GM19193 (cell line): ENCODE measurements around the gene POMGNT2.

Experiments used
- POLR2A ChIP-seq: IDR thresholded peaks from 4 replicates; pipeline ENCODE4 v1.6.1; 2011; ENCODE audit not compliant: insufficient read depth, insufficient read length; ENCODE audit errors: extremely low read depth

POMGNT2 gene

DNA sequence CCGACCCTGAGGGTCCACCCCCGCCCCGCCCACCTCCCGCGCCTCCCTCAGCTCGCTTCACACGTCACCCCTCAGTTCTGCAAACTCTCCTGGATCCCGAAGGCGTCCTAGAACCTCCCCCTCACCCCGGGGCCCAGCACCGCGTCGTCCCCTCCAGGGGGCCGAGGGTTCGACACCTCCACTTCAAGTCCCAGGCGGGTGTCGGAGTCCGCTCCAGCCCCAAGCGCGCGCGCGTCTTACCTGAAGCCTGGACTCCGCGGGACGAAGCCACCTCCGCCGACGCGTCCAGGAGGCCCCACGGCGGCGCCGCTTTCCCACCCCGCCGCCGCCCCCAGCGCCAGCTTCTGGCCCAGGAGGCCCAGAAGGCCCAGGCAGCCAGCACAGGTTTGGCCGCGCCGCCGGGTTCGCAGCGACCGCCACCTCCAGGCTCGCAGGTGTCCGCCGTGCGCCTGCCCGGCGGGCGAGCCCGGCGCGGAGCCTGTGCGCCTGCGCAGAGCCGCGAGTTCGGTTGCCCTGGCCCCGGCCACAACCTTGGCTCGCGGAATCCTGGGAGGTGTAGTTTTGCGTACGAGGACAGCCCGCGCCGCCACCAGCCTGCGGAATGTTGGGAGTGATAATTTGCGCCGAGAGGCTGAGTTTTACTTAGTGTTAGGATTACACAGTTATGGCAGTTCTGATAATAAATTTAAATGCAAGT, at the start of gene POMGNT2:
Gene POMGNT2, minus strand, starts transcription at position 484 of the 697 bp plus-strand sequence. CDS start 24,648 bp downstream, outside the sequence.
- no peak for TF ChIP-seq POLR2A

DNA sequence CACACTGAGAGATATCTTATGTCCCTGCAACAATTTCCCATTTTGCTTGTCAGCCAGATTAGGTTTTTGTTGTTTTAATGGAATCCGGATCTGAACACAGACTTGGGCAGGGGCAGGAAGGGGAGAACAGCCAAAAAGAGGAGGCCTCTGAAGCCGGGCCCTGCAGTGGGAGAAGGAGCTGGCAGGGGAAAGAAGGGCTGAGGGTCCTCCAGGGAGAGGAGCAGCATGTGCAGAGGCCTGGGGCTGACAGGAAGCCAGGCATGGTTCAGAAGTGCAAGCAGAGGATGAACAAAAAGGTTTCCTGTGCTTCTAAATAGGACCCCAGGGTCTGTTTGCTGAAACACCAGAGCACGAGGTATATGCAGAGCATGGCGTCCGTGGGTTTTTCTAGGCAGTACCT, 49.1 kb upstream of the POMGNT2 start:
- no peak for TF ChIP-seq POLR2A

DNA sequence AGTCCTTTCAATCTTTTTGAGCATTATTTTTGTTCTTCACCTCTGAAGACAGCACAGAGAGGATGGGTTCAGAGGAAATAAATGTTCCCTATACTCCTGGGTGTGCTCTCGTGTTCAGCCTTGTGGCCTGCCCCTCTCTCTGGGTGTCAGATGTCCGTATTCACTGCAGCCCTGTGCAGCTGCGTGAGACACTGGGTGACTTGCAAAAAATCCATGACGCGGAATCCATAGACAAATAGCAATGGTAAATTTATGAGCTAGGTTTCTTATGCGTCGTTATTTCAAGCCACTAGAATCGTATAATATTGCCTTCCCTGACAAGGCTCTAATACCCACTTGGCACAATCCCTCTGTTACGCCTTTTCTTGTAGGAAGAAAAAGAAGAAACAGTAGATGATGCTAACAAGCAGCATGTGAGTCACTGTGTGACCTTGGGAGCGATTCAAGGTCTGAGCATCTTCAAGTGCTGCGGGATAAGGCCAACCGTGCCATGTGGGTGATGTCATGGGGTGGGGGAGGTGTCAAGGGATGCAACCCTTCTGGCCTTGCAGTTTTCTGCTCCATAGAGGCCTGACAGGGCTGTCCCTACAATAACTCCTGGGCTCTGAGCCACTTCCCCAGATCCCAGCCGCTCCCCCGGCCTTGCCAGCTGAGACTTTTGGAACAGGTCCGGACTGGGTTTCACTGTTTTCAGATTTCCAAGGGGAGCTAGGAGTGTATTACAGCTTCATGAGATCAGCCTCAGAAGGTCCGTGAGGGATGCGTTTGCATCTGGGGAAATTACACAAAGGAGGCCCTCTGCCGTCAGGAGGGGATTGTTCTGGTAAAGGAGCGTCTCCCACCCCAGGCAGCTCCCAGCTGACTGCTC, 47.6 kb upstream of the POMGNT2 start:
- TF ChIP-seq POLR2A = no peak

DNA sequence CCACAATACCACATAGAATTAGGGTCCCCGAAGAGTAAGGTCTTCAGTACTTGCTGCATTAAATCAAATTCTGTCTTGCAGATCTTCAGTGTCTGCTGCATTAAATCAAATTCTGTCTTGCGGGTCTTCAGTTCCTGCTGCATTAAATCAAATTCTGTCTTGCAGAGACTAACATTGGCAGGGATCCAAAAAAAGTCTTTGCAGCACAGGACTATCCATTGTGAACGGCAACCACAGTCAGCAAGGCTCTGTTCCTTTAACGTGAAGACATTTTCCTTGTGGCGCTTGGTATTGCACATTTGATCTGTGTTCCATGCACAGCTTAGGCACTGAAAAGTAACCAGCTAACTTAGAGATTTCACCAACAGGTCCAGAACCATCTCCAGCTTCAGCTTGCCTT, 46.8 kb upstream of the POMGNT2 start:
- no peak for TF ChIP-seq POLR2A

DNA sequence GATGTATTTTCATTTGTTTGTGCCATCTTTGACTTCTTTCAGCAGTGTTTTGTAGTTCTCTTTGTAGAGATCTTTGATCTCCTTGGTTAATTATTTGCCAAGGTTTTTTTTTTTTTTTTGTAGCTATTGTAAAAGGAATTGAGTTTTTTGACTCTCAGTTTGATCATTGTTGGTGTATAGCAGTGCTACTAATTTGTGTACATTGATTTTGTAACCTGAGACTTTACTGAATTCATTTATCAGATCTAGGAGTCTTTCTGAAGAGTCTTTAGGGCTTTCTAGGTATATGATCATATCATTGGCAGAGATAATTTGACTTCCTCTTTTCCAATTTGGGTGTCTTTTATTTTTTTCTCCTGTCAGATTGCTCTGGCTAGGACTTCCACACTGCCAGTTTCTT, 42.2 kb upstream of the POMGNT2 start:
- no peak for TF ChIP-seq POLR2A

DNA sequence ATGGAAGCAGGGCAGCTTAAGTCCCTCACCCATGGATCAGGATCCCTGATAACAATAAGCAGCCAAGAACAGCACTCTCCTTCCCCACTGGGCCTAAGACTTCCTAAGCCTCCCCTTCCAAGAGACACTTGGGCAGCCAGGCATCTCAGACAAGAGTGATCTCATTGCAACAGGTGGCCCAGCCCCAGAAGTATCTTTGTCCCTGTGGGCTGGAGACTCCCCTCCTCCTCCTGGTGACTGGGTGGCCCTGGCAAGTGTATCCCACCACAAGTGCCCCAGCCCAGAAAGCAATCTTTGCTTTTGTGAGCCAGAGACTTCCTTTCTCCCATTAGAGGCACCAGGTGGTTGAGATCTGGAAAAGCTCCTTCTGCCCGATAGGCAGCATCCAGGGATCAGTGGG, 40.7 kb upstream of the POMGNT2 start:
- no peak for TF ChIP-seq POLR2A

DNA sequence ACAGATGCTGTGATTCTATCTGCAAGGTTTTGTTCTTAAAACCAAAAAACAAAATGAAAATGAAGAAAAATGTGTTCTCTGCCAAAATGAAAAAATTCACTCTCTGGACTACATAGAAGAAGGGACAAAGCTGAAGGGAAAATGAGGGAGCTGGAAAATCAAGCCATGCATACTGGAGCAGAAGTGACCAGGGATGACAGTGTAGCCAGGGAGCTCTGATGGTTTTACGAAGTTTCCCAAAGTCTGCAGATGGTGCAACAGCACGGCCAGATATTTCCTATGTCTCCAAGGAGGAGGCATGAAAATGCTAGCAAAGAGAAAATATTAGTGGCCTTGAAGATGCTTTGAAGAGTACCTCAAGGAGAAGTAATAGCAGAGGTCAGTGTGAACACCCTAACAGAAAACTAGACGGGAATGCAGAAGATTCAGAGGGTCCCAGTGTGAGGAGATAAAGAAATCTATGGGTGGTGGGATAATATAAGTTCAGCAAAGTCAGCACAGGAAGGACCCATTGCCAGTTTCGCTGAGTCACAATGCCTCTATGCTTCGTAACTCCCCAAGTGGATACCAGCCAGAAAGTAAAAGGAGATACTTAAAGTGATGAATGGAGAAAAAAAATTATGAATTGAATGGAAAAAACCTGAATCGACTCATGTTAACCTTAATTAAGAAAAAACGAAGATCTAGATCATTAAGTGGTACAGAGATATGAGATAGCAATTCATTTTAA, 39.0 kb upstream of the POMGNT2 start:
- no peak for TF ChIP-seq POLR2A

DNA sequence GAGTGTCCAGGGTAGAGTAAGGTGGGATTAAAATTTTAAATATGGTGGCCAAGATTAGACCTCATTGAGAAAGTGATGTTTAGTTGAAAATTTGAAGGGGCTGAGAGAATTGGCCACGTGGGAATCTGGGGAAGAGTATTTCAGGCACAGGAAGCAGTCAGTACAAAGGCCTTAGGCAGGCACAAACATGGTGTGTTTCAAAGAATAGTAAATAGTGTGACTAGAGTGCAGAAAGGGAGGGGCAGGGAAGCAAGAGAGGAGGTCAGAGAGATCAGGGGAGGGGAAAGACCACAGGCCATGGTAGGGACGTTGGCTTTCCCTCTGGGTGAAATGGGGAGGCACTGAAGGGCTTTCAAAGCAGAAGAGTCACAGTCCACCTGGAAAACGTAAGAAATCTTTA, 36.6 kb upstream of the POMGNT2 start:
- TF ChIP-seq POLR2A = no peak

DNA sequence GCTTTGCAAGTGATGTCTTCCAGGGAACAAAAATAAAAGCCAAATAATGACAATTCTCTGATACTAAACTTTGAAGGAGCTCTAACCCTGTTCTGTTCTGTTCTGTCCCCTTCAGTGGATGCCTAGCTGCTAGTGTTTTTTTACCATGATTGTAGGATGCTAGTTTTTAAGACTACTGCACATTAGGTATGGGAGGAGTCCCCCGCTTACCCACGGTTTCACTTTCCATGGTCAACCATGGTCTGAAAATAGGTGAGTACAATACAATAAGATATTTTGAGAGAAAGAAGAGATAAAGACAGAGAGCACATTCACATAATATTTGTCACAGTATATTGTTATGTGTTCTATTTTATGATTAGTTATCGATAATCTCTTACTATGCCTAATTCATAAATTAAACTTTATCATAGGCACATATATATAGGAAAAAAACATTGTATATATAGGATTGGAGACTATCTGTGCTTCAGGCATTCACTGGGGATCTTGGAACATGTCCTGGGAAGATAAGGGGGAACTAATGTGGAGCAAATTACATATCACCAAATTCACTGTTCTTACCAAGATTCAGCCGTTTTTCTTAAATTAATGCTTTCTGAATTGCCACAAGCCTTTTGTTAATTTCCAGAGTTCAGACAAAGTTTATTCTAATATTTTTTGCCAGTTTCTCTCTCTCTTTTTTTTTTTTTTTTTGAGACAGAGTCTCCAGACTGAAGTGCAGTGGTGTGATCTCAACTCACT, 32.8 kb upstream of the POMGNT2 start:
- no peak for TF ChIP-seq POLR2A

DNA sequence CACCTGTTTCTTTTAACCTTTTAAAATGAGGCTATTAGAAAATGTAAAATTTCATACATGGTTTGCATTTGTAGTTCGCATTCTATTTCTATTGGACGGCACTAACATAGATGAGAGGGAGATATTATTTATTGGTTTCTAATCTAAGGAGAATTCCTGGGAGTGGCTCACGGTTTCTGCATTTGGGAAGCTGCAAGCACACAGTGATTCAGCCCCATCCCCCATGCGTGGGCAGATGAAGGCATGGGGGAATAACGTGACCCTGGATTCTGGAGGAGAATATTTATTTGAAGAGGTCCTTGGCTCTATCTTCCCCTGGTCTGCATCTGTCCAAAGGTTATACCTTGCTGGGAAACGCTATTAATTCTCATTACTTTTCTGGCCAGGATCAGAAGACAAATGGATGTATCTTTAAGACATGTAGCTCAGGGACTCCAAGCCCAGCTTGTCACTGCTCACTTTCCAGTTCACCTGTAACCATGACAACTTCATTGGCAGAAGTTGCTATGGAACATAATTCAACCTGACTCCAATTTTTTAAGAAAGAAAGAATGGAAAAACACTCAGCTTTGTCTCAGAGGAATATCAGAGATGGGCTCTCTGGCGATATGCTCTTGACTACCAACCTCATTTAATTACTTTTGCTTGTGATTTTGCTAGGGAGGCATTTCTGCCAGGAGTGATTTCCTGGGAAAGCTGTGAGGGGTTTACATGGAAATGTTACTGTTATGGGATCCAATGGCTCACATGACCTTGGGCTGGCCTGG, 27.2 kb upstream of the POMGNT2 start:
- TF ChIP-seq POLR2A = no peak

DNA sequence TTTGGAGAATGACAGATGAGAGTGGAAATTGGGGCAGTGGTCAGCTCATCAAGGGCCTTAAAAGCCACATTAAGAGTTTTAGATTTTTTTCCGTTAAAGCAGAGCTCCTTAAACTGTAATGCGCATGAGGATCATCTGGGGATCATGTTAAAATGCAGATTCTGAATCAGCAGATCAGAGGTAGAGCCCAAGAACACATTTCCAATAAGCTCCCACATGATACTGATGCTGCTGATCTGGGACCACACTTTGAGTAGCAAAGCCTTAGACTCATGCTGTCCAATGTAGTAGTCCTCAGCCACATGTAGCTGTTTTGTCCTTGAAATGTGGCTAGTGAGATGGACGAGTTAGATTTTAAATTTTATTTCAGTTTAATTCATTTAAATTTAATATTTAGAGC, 26.3 kb upstream of the POMGNT2 start:
- no peak for TF ChIP-seq POLR2A

DNA sequence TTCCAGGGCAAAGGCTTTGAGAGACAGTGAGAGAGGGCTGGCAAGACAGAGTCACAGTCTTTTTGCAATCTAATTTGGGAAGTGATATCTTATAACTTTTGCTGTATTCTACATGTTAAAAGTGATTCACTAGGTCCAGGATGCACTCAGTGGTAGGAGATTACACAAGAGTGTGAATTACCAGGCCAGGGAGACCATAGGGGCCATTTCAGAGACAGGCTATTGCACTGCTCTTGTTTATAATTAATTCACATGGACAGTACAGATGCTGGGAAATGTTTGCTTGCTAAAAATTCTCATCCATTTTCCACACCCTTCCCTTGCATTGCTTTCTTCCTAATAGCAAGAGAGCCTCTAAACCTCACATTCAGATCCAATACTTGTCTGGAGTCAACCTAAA, 22.6 kb upstream of the POMGNT2 start:
- no peak for TF ChIP-seq POLR2A

DNA sequence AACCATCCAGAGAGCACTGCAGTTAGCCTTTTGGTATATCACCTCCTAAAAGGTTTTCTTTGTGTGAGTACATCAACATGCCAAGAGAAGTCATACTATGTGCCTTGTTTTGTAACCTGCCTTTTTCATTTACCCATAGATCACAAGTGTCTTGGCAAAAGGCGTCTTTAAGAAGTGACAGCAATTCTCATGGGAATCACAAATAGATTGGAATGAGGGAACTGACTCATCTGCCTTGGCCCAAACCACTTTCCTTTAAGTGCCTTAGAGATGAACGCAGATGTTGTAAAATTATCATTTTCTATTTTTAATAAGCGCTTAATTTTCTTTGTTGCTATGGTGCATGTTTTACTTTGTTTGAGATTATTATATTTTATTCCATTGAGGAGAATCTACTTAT, 20.7 kb upstream of the POMGNT2 start:
- no peak for TF ChIP-seq POLR2A

DNA sequence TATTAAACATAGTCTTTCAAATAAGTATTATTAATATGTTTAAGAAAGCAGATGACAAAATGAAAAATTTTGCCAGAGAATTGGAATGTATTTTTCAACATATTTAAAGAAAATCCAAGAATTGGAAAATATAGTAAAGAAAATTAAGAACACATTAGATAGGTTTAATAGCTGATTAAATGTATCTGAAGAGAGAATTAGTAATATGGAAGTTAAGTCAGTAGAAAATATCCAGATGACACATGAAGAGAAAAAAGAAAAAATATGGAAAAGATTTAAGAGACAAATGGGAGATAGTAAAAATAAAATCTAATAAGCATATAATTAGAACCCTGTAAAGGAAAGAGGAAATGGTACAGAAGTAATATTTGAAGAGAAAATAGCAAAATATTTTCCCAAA, 18.0 kb upstream of the POMGNT2 start:
- no peak for TF ChIP-seq POLR2A
